HG03460 (cell line): ENCODE data around the gene TADA2A.
A peak's percentile ranks its signal among the peaks of the same experiment; 100 is the strongest.

Source experiments
- ATAC-seq: cut with Tn5 transposase; IDR thresholded peaks from one replicate; pipeline ENCODE4 v1.9.1; 2021; ENCODE audit not compliant: unreplicated experiment

Gene TADA2A, protein sequence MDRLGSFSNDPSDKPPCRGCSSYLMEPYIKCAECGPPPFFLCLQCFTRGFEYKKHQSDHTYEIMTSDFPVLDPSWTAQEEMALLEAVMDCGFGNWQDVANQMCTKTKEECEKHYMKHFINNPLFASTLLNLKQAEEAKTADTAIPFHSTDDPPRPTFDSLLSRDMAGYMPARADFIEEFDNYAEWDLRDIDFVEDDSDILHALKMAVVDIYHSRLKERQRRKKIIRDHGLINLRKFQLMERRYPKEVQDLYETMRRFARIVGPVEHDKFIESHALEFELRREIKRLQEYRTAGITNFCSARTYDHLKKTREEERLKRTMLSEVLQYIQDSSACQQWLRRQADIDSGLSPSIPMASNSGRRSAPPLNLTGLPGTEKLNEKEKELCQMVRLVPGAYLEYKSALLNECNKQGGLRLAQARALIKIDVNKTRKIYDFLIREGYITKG

DNA sequence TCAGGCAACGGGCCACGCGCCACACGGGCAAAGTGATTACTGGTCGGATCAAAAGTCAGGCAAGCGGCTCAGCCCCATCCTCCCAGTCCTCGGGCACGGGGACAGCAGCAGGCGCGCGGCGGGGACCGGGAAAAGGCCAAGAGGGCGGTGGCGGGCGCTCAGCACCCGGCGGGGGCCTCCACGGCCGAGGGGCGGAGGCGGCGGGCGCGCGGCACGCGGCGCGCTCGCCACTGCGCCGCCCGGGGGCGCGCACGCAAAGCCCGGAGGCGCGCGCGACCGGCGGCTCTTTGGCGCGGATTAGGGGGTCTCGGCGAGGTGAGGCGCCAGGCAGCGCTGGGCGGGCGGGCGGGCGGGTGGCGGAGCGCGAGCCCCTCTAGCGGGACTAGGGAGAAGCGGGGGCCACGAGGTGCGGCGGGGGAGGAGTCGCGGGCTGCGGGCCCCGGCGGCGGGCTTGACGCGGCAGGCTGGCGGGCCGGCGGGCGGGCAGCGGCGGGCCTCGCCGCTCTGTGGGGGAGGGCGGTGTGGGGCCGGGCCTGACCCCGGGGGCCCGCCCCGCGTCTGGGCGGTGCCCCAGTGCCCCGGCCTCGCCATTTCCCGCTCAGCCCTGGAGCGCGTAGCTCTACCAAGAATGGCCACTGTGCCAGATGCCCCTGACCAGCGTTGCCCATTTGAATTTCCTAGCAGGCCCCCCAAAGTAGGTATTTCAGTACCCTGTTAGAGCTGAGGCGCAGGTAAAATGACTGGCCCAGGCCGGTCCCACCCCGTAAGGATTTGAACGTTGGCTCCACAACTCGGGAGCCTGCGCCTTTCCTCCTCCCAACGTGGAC, at the start of gene TADA2A, which contains the start of gene ACACA:
TADA2A (plus strand) TSS at position 252 of the 827 bp plus-strand sequence. CDS start 4,480 bp downstream, outside the sequence.
ACACA (minus strand) TSS at position 202 of the 827 bp plus-strand sequence. CDS start 537 bp downstream, outside the sequence.
- ATAC-seq, result peak; percentile 77

DNA sequence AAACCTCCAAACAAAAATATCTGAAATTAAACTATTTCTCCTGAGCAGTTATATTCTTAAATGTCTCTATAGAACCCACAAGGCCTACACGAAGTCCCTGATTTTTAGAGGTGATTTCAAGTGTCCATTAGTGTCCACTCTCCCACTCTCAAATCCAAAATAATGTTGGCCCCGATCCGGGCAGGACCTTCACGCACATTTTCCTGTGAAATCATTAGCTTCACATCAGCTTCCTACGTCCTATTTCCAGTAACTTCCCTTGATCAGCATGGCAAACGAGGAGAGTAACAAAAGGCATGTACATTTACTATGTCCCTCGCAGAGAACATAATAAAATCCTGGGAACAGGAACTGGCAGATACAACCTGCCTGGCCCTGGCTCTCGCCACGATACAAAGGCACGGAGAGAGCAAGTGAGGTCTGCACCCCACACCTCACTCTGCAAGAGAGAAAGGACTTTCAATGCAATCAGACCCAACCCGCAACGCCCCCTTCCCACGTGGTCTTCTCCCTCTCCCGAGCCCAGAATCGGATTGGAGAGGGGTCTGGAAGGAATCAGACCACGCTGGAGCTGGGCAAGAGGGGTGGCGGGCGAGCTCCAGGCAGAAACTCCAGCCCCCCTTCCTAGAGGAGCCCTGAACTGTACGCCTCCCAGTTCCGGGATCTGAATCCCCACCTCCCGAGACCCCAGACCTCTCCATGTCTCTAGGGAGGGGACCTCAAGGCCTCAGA, 48.4 kb upstream of the TADA2A start:
- no peak for ATAC-seq

DNA sequence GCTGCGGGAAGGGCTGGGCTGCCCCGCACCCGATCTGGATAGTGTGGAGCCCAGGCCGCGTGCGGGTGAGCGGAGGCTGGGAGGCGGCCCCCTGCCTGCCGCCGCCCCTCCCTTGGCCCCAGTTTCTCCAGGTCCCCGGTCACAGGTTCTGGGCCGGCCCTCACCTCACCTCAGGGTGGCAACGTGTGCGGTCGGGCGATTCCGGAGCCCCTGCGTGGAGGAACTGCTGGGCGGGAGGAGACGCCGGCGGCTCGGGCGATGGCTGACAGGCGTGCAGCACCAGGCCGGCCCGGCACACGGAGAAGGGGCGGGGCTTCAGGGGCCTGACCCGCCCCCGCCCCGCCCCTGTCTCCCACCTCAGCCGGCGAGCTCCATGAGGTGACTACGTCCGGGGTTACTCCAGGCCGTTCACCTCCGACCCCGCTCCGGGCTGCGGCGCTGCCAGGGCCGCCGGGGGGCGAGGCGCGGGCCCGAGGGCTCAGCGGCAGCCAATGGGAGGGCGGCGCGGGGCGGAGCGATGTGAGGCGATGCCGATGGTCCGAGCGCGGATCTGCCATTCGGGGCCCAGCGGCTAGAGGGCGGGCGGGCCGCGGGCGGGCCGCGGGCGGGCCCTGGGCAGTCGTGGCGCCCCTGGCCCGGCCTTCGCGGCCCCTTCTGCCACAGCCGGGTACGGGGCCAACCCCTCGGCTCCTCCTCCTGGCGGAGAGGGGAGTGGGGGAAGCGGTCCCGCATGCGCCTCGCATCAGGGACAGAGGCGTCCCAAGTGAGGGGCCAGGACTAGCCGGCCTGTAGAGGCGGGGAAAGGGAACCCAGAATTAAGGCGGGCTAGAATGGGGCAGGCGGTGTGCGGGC, 47.6 kb upstream of the TADA2A start:
- peak; percentile 88 for ATAC-seq

DNA sequence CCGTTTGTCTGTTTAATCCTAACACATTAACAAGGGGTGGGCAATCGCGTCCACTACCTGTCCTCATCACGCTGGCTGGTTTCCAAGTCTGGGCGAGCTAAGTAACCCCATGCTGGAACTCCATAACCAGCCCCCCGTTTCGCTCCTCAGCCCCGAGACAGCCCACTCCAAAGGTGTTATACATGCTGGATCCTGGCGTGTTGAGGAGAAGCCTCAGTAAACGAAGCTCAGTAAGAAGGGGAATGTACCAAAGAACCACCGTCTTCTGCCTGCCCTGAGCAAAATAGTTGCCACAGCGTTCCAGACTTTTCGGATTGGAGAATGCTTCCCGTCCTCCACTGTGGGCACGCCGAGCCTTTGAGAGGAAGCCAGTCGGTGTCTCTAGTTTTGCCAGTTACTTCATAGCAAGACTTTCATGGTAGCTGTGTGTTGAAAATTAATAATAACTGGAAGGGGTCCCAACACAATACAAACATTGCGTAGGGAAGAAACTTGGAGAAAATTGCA, 47.0 kb upstream of the TADA2A start:
- no peak for ATAC-seq

DNA sequence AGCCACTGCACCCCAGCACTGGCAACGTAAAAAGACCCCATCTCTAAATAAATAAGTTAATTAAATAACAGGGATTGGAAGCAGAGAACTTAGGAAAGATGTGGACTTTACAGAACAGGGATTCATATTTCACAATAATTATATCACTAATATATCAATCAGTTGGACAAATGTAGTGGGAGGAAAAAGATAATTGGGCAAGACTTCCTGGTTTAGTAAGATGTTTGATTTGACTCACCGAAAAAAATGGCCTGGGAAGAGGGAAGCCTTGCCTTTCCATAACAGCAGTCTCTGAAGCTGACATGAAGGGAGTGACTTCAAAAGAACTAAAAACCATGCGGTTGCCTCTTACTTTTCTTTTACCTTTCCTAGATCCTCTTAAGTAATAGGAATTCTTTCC, 46.1 kb upstream of the TADA2A start:
- ATAC-seq, result no peak

DNA sequence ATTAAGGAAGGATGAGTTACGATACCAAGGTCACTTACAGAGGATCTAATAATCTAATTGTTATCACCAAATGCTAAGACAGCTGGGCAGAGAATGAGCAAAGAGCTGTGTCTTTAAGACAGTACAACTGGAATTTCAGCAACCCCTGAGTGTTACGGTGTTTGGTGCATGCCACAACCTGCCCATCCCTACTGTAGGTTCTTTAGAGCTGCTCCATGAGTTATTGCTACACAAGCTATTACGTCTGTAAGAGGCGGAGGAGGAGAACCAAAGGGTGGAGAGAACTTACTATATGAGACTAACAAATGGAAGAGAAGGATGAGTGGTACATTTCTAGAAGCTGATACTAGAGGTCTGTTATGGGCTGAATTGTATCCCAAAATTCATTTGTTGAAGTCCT, 45.1 kb upstream of the TADA2A start:
- no peak for ATAC-seq

DNA sequence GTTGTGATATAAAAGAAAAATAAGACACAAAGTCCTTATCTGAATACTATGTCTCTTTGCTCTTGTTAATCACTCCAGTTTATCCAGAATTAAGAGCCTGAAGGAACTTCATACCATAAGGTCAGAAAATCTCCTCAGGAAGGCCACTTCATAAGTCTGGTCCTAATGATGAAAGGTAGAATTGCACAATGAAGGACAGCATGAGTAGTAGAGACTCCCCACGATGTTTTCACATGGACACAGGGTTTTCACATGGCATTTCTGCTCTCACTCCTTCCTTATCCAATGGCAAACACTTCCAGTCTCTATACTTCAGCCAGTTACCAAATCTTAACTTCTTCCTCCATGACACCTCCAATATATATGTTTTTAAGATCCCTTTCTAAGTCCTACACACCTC, 41.1 kb upstream of the TADA2A start:
- no peak for ATAC-seq

DNA sequence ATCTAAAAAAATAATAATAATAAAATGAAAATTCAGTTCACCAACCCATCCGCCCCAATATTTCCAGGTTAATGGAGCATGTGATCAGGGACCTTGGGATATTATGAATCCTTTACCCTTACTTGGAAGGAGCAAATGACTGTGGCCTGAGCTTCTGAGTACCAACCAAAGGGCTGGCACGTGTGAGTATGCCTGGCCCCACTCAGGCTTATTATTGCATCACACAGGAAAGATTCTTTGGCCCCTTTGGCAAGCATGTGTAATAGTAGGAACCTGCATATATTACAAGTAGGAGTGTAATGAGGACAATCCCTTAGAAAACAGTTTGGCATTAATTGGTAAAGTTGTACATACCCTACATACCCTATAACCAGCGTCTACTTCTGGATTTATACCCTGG, 38.1 kb upstream of the TADA2A start:
- ATAC-seq, result no peak

DNA sequence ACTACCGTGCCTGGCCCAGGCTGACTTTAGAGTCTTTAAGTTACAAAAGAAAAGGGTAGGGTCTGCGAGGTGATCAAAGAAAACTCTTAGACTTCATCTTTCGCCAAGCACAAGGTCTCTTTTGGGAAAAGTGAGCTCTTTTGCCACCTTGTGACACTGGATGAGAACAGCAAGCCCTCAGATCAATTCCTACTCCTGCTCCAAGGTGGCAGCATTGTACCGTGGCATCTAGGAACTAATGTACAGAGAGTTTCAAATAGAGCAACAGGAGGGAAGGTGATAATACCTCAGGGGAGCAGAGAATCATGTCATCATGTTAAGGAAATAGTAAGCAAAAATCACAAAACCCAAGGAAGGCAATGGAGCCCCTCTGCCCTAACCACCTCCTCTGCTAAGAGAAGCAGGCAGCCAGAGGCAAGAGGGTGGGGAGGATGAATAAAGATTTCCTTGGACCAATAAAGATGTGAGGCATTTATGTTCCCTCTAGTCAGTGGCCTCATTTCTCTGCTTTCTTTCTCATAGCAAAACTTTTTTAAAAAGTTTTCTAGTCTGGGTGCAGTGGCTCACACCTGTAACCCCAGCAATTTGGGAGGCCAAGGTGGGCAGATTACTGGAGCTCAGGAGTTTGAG, 33.0 kb upstream of the TADA2A start:
- no peak for ATAC-seq

DNA sequence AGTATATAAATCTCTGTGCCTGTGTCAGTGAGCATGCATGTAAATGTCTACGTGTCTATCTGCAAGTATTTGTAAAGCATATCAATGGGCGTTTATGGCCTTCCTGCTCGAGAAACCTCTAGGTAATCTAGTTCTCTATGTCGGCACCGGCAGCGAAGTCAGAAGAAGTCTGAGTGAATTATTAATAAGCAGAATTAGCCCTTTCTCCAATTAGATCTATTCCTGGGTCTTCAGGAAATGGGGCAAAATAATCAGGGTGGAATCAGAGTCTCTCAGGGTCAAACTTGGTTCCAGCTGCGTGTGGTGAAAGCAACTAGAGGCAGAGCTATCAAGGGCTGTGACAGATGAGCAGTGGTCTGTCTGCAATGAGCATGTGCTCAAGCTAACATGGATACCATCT, 31.0 kb upstream of the TADA2A start, which contains the start of gene C17orf78:
C17orf78 (plus strand) TSS at position 280 of the 400 bp plus-strand sequence; CDS start at position 388, 108 bp downstream.
- no peak for ATAC-seq

DNA sequence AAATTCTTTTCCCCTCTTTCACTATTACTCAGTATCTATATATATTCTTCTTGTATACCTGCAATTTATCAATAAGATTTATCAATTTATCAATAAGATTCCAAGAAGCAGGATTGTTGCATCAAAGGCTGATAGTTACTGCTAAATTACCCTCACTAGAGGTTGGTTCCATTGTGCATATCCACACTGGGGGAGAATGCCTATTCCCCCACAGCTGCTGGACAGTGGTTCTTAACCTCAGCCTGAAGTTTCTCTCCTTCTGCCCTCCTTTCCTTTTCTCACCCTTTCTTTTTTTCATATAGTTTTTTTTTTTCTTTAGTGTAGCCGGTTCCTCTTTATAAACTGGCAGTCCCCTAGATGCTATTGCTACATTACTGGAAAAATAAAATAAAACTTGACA, 24.6 kb upstream of the TADA2A start:
- ATAC-seq, result no peak

DNA sequence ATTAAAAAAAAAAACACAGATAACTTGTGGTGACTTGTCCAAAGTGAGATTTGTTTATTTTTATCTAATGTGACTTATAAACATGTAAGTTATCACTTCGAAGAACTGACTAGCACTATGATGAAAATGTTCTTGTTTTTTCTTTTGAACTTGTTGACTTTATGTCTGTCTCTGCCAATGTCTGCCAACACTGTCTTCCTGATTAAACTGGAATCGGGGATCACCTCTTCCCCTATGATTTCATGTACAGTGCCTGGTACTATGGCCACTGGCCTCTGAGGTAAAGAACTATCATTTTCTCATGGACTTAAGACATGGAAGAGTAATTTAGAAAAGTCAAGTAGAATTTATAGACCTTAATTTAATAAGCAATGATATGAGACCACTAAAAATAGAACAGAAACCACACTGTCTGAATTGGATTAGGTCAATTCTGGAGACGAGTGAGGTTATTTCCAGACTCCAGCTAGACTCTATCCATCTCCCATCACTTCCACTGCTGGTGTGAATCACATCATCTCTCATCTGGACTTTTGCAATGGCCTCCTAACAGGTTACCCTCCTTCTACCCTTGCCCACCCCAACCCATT, 22.0 kb upstream of the TADA2A start:
- ATAC-seq, result no peak

DNA sequence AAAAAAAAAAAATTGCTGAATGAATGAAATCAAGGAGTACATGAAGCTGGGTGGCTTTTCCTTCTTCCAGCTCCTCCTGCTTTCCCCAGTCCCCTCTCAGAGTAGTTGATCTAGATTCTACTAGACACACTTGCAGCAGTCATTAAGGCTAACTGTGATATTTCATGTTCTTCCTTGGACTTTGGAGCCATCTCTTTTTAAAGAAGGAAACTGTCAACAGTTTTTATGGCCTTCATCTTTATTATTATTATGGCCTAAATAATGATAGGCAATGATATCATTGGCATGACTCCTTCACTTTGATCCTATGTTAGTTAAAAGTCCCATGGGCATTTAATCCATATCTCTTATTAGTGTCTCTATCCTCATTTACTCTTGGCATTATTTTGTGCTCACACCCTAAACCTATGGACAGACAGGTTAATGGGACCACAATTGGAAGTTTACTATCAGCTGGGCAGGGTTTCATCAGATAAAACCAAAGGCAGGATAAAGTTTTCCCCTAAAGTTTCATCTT, 21.2 kb upstream of the TADA2A start:
- ATAC-seq, result no peak

DNA sequence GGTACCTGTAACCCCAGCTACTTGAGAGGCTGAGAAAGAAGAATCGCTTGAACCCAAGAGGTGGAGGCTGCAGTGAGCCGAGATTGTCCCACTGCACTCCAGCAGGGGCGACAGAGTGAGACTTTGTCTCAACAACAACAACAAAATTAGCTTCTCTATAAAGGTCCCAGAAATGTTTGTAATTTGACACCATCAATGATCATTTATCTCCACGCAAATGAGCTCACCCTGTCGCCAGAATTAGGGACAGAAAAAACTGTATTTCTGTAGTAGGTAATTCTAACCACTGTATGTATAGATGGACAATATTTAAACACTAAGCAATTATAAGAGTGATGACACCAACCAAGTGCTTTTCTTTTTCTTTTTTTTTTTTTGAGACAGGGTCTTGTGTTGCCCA, 20.2 kb upstream of the TADA2A start:
- ATAC-seq, result no peak

DNA sequence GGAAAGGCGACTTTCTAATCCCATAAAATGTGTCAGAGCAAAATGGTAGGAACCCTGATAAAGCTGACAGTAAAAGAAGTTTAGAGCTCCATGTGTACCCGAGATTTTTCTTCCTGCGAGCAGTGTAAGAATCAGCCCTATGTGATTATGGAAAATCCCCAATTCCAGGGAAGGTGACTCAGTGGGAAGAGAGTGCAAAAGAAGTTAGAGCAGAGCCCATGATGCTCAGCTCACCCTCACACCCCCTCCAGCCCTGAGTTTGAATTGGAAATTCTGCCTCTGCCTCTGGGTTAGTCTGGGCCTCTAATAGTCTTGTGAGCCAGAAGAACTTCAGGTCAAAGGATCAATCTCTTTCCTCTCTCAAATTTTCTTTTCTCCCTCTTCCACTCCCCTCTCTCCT, 18.4 kb upstream of the TADA2A start:
- no peak for ATAC-seq

DNA sequence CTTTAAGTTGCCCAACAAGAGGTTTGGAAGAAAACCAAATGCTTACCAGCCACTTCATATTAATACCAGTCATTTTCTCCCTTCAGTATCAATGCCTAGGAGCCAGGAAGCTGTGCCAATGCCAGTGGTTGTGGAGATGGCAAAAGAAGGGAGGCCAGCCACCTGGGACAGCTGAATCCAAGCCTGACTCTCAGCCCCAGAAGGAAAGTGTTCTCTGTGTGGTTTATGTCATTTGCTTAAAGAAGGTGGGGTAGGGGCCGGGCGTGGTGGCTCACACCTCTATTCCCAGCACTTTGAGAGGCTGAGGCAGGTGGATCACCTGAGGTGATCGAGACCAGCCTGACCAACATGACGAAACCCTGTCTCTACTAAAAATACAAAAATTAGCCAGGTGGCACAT, 17.5 kb upstream of the TADA2A start:
- no peak for ATAC-seq

DNA sequence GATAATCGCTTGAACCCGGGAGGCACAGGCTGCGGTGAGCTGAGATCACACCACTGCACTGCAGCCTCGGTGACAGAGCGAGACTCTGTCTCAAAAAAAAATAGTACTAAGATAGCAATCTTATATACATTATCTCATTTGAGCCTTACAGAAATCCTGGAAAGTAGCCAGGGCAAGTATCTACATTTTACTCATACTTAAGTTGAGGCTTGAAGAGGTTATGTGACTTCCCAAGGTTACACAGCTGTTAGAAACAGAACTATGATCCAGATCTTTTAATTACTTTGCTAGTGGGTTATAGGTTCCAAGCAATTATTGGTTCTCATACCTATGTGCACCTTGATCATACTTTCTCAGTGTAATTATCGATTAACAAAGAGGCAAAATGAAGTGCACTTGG, 15.5 kb upstream of the TADA2A start:
- ATAC-seq, result no peak

DNA sequence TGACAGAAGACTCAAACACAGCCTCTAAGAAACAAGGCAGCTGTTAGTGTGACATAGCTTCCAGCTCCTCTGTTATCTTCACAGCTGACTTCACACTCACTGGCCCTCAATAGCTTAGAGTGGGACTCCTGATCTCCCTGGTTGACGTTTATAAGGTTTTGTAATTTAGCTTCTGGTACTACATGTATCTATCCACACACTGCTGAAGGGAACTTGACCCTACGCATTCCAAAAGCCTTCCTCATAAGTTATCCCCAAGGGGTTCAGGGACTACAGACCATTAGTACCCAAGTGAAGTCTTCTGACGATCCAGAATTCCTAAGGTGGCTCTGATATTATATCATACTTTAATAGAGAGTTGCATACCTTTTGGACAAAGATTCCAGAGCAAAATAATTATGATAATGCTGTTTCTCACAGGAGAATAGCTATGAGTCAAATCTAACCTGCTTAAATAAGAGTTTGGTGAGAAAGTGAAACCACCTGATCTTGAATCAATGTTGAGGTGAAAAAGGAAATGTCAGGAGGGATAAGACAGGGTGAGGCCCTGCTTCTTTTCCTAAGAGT, 14.6 kb upstream of the TADA2A start:
- no peak for ATAC-seq

DNA sequence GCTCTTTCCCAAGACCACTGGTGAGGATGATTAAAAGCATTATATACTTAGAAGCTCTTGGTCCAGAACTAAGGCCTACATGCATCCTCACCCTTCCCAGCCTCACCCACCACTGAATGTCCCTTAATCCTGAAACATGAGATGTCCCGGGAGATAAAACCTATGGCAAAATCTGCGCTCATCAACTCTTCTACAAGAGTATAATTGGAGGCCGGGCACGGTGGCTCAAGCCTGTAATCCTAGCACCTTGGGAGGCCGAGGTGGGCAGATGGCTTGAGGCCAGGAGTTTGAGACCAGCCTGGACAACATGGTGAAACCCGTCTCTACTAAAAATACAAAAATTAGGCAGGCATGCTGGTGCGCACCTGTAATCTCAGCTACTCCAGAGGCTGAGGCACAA, 13.3 kb upstream of the TADA2A start:
- no peak for ATAC-seq
